ENCODE data around the gene DNAJC5G. TPM values are rescaled to one million over a fixed set of nuclear protein-coding genes. Genes with fewer than 3 reads are reported as not detected.

Gene DNAJC5G
- polyA plus RNA-seq, 3 donors, result not detected

DNA sequence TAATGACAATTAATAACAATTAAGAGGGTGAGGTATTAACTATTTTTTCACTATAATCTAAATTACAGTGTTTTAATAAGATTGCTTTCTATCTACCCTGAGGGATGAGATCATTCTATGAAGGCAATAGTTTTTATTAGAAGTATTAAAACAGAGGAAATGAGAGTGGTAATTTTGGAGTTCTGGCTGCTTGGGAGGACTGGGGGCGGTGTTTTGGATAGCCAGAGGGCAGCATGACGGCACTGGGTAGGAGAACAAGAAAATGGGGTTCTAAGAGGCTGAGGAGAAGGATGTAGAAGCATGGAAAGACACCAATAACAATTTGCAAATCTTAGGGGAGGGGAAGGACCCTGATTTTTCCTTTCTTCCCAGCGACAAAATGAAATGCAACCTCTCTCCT, 5.1 kb upstream of the DNAJC5G start:
- no peak overlapping the region for H3K27ac Mint-ChIP-seq
- H3K4me1 Mint-ChIP-seq, result peaks cover 4% of the 10 kb centered on the region

DNA sequence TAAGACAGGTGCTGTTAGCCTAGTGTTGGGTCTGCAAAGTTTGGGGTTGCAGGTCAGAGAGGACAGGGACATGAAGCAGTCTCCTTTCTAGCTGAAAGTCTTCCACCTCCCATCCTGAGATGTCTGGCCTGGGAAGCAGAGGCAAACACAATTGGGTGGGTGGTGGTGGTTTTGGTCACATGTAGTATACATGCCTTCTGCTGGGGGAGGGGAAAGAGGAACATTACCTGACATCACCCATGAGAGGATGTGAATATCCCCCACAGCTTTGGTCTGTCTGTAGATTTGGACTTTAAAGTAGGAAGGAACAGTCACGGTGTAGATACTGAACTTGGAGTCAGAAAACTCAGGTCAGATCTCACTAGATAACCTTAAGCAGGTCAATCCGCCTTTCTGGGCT, 4.6 kb upstream of the DNAJC5G start:
- H3K9me3 ChIP-seq (replicated peaks in 1 of 2; ENCODE audit: control insufficient read depth in 1 of 2, insufficient read depth in 1 of 2, low read length in 2 of 2), result peaks cover 0 to 2% of the 10 kb centered on the region in 2 donors
- no peak overlapping the region for H2AFZ ChIP-seq (ENCODE audit: insufficient read depth, low read depth, low read length, poor library complexity, severe bottlenecking)
- no peak overlapping the region for H3K4me3 Mint-ChIP-seq
- H3K4me1 ChIP-seq (ENCODE audit: control insufficient read depth in 1 of 2, insufficient read depth in 2 of 2, low read length in 2 of 2), result no peaks in the 10 kb centered on the region
- peaks cover 0 to under 1% (median 0%) of the 10 kb centered on the region in 7 donors for H3K9me3 Mint-ChIP-seq
- H3K4me1 Mint-ChIP-seq, result no peaks in the 10 kb centered on the region
- H3K79me2 ChIP-seq (ENCODE audit: insufficient read depth, low read length), result no peaks in the 10 kb centered on the region
- no CpG with 5 or more reads among the region's 2 CpGs for WGBS (ENCODE audit: insufficient coverage)
- no peaks in the 10 kb centered on the region for H3K36me3 ChIP-seq (replicated peaks in 1 of 2; ENCODE audit: control insufficient read depth in 1 of 2, insufficient read depth in 2 of 2, low read length in 2 of 2)
- peaks cover 7 to 17% of the 10 kb centered on the region in 2 donors for H3K27me3 ChIP-seq (ENCODE audit: control insufficient read depth in 2 of 2, insufficient read depth in 2 of 2, low read length in 2 of 2)
- H4K20me1 ChIP-seq (ENCODE audit: insufficient read depth, low read length), result no peaks in the 10 kb centered on the region
- no peak overlapping the region for H3K9ac ChIP-seq (ENCODE audit: insufficient read depth, low read length, poor library complexity, severe bottlenecking)
- H3K27ac Mint-ChIP-seq, result no peak overlapping the region
- DNase-seq, result no peak
- no peak overlapping the region for H3K27ac ChIP-seq (ENCODE audit: low read depth in 1 of 2, low read length in 2 of 2)
- no peak overlapping the region for H3K4me2 ChIP-seq (replicated peaks; ENCODE audit: extremely low read depth, low read length, poor library complexity, severe bottlenecking)
- TF ChIP-seq, protein P1, sequence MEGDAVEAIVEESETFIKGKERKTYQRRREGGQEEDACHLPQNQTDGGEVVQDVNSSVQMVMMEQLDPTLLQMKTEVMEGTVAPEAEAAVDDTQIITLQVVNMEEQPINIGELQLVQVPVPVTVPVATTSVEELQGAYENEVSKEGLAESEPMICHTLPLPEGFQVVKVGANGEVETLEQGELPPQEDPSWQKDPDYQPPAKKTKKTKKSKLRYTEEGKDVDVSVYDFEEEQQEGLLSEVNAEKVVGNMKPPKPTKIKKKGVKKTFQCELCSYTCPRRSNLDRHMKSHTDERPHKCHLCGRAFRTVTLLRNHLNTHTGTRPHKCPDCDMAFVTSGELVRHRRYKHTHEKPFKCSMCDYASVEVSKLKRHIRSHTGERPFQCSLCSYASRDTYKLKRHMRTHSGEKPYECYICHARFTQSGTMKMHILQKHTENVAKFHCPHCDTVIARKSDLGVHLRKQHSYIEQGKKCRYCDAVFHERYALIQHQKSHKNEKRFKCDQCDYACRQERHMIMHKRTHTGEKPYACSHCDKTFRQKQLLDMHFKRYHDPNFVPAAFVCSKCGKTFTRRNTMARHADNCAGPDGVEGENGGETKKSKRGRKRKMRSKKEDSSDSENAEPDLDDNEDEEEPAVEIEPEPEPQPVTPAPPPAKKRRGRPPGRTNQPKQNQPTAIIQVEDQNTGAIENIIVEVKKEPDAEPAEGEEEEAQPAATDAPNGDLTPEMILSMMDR (IDR thresholded peaks at IDR 0.05), result no peak
- intact Hi-C loops (cut with micrococcal nuclease), result no loop called here
- no peak overlapping the region for H3K4me3 ChIP-seq (replicated peaks in 1 of 3; ENCODE audit: low read depth in 2 of 3, low read length in 3 of 3)
- peaks cover under 1% of the 10 kb centered on the region in 2 donors for H3K36me3 Mint-ChIP-seq
- H3K27me3 Mint-ChIP-seq (ENCODE audit: low read depth in 3 of 3), result peaks cover 8 to 12% (median 10%) of the 10 kb centered on the region in 3 donors

More for the DNA sequence above, 5.1 kb upstream of the DNAJC5G start:
- no peak overlapping the region for H3K4me3 ChIP-seq (replicated peaks in 1 of 3; ENCODE audit: low read depth in 2 of 3, low read length in 3 of 3)
- WGBS (ENCODE audit: insufficient coverage), result 90% methylated on average over 2 of the region's 3 CpGs
- peaks cover 8 to 12% (median 10%) of the 10 kb centered on the region in 3 donors for H3K27me3 Mint-ChIP-seq (ENCODE audit: low read depth in 3 of 3)
- DNase-seq, result no peak
- H3K4me2 ChIP-seq (replicated peaks; ENCODE audit: extremely low read depth, low read length, poor library complexity, severe bottlenecking), result no peak overlapping the region
- no peak overlapping the region for H3K4me3 Mint-ChIP-seq
- no peaks in the 10 kb centered on the region for H3K79me2 ChIP-seq (ENCODE audit: insufficient read depth, low read length)
- H3K4me1 ChIP-seq (ENCODE audit: control insufficient read depth in 1 of 2, insufficient read depth in 2 of 2, low read length in 2 of 2), result peaks cover 3% of the 10 kb centered on the region in 2 donors
- H4K20me1 ChIP-seq (ENCODE audit: insufficient read depth, low read length), result no peaks in the 10 kb centered on the region
- peaks cover 0 to 6% (median 2%) of the 10 kb centered on the region in 7 donors for H3K9me3 Mint-ChIP-seq
- peaks cover 5% of the 10 kb centered on the region in 2 donors for H3K36me3 Mint-ChIP-seq
- no peak overlapping the region for H3K9ac ChIP-seq (ENCODE audit: insufficient read depth, low read length, poor library complexity, severe bottlenecking)
- TF ChIP-seq, protein P1 (IDR thresholded peaks at IDR 0.05), result no peak
- no peak overlapping the region for H3K27ac ChIP-seq (ENCODE audit: low read depth in 1 of 2, low read length in 2 of 2)
- intact Hi-C loops (cut with micrococcal nuclease), result no loop called here
- H3K36me3 ChIP-seq (replicated peaks in 1 of 2; ENCODE audit: control insufficient read depth in 1 of 2, insufficient read depth in 2 of 2, low read length in 2 of 2), result no peaks in the 10 kb centered on the region
- H3K27me3 ChIP-seq (ENCODE audit: control insufficient read depth in 2 of 2, insufficient read depth in 2 of 2, low read length in 2 of 2), result peaks cover 12 to 22% of the 10 kb centered on the region in 2 donors
- no peak overlapping the region for H2AFZ ChIP-seq (ENCODE audit: insufficient read depth, low read depth, low read length, poor library complexity, severe bottlenecking)
- peaks cover 0 to 8% of the 10 kb centered on the region in 2 donors for H3K9me3 ChIP-seq (replicated peaks in 1 of 2; ENCODE audit: control insufficient read depth in 1 of 2, insufficient read depth in 1 of 2, low read length in 2 of 2)

Data from CD14-positive monocyte (primary cell).